Activated CD8-positive, alpha-beta memory T cell treated with anti-CD3 and anti-CD28 coated beads for 24 hours (primary cell): ENCODE measurements around the gene DOCK4.

Source experiments
- DNase-seq: peaks from one replicate; pipeline ENCODE4 v3.0.0-alpha.2; 2020

The DOCK4 gene

DNA sequence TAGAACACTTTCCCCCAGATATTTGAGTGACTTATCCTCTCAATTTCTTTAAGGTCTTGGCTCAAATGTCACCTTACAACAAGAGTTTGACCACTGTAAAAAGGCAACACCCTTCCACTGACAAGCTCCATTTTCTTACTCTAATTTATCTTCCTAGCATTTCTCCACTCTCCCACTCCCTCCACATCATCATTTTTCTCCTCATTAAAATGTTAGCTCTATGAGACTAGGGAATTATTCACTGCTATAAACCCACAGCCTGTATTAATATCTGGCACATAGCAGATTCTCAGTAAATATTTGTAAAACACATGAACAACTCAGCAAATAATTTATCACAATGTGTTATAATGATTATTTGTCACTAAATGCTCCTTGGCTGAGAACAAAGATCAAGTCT, 161.0 kb downstream of the DOCK4 start:
- no peak for DNase-seq

DNA sequence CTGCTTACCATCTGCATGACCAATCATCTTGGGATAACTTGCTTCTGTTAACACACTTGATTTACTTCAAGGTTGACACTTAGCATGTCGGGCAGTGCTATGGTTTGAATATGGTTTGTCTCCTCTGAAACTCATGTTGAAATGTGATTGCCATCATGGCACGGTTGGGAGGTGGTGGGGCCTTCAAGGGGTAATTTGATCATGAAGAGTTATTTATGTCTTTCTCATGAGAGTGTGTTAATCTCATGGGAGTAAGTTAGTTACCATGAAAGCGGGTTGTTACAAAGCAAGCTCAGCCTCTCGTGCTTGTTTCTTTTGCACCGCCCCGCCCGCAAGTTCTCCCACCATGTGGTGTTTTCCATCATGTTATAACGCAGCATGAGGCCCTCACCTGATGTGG, 163.6 kb downstream of the DOCK4 start:
- DNase-seq, result no peak

DNA sequence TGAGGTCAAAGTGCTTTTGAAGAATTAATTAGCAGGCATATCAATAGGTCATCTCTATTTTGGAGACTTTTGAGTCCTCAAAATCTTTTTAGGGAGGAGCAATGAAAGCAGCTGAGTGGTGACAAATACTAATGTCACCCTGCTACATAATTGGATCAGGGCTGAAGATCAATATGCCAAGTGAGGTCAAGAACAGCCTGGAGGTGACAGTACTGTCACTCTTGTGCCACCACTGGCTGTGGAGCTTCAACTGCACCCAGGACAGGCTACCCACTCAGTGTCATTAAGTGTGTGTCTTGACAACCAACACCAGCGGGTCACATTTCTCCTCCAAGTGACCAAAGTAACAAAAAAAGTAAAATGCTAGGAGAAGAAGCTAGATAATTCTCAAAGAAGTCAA, 167.8 kb downstream of the DOCK4 start:
- DNase-seq, result no peak

DNA sequence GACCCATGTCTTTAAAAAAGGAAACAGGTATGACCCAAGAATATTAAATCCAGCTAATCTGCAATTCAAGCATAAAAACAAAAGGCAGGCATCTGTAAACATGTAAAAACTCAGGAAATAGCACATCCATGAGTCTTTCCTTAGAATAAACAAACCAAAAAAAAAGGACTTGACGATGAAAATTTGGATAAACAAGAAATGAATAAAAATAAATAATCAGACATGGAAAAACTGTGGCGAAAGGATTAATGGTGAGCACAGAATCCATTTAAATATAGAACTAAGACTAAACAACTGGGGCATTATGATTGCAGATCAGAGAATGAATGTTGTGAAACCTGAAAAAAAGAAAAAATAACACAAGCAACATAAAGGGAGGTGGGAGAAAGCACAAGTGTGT, 170.1 kb downstream of the DOCK4 start:
- no peak for DNase-seq

DNA sequence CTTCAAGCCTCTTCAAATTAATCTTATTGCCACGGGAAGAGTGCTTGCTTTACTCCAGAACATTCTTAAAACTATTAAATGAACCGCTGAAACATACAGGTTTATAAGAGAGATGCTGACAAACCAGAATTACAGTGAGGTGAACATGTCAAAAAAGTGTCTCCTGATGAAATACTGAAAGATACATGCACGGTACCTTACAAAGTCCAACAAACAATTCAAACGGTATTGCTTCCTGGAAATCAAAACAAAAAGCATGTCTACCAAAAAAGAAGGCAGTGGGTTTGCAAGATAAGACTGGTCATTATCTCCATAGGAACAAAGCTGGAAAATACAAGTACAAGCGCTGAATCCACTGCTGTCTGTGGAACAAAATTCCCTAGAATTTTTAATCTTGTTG, 174.5 kb downstream of the DOCK4 start:
- no peak for DNase-seq

DNA sequence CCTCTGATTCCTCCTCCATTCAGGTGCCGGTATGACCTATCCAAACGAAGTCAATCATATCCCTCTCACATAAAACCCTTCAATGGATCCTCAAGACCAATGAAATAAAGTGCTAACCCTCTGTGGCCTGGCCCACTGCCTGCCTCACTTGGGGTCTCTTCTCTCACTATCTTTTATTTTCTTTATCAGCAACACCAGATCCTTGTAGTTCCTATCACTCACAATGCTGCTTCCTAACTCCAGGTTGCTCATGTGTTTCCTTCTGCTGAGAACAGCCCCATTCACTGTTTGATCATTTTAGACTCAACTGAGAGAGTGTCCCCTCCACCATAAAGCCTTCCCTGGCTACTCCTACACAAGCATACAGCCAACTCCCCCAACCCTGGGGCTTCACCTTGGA, 180.6 kb downstream of the DOCK4 start:
- DNase-seq, result no peak

DNA sequence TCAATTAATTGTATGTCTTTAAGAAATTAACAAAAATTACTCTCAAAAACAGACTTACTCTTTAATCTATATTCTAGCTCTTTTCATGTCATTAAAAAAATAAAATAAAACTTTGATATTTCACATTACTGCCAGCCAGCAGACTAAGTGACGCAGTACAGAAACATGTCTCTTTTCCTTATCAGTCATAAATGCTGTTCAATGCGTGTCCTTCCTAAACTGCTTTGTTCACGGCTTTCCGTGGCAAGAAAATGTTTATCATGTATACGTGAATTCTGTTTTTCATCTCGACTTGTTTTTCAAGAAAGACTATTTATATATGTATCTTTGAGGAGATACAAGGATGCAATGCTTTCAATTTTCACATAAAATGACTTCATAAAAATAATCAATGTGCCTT, 182.4 kb downstream of the DOCK4 start:
- DNase-seq, result no peak

DNA sequence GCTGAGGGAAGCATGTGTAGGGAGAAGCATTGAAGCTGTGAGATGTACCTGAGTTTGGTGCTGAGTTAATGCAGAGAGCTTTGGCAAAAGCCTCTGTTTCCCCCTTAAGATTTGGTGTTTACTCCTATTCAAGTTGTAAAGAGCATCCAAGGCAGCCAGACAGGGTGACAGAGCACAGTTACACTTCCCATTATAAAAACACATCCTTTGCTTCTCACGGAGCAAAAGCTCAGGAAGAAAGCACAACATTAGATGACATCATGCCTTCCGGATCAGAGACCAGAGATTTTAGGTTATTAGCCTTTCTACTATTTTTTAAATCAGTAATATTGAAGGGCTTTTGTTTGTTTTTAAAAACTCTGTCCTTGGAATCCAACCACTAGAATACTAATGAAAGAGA, 182.9 kb downstream of the DOCK4 start:
- DNase-seq, result no peak

DNA sequence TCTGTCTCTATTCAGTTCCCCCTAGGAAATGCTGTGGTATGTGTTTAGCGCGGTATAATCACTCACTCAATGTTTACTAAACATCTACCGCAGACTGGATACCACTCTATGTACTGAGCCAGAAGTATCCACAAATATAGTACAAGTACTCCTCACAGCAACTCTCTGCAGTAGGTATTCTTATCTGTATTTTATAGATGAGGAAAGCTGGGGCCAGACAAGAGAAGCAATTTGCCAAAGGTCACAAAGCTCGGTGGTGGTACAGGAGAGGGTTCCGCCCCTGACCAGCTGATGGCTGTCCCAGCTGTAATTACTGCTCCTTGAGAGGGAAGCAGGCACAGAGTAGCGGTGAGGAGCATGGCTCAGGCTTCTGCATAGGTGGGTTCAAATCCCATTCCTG, 184.1 kb downstream of the DOCK4 start:
- no peak for DNase-seq

DNA sequence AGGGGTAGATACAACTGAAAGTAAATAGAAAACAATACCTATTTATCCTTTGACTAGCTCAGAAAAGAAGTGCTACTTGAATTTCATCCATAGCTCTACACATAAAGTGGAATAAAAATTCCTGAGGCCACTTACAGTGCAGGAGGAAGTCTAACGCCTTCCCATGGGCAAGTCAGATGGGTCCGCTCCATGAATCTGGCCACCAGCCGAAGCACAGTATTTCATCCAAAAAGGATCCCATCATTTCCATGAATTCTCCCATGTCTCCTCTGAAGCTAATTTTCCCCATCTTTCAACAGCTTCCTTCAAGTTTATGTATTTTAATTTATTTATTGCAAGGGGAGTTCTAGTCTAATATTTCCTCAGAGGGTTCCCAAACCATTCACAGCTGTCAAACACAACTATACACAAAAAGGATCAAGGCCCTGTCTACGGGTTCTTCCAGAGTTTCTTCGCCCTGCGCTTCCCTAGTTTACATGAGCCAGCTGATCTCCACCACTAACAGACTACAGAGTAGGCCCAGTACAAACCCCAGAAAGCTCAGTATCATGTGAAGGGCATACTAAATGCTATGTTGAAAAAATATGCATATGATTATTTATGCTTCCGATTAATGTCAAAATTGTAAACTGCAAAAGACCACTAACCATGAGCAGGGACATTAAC, 184.7 kb downstream of the DOCK4 start:
- DNase-seq, result no peak

DNA sequence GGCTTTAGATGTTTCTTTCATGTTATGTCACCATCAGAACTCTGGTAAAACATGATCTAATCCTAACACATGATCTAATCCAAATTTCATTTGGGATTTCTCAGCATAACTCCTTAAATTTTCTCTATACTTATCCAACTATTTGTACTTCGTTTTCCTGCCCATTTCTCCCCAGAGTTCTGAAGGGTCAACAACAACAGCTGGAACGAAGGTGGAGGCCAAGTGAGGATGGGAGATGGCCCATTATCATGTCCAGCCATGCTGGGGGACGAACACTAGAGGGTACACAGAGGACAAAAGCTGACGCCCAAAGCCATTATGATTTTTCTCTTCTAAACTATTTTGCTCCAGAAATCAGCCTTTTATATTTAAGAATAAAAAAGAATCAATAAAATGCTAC, 185.4 kb downstream of the DOCK4 start:
- DNase-seq, result no peak

DNA sequence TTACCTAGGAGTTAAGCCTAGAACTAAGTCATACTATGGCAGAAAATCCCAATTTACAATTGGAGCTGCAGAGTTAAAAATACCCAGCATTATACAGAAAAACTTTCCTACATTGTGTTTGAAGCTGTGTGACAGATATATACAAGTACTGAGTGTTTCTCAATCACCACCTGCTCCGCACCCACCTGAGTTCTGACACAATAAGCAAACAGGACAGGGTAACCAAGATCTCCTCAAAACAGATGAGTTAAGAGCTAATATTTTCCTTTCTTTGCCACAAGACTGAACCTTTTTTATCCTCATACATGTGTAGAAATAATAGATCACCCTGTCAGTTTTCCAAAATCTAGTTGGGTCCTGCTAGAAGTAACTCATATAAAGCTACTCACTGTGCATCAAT, 186.3 kb downstream of the DOCK4 start:
- DNase-seq, result no peak

DNA sequence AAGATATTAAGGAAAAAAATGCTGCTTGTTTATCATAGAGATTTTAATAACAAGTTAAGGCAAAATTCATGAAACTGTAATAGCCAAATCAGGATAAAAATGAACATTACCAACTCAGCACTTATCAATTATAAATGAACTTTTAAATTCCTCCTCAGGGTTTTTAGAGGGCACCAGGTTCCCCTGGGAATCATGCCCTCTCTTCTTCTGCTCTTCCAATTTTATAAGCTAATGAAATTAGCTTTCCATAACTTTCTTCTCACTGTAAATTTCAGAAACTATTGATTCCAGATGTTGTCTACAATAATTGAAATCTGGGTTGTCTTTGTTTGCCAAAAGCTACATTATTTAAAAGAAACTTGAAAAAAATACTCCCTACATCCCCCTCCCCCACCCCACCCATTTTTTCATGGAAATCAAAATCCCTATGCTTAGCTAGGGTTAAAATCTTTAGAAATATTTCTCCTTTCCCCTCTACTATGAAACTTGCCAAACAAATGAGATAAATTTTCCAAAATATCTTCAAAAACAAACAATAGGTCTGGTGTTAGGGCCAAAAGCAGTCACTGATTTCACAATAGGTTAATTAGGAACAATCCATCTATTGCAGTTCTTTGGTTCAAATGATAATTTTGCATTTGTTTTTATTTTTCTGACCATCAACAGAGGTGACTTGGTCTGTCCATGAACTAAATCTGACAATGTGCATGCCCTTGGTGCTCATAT, 187.7 kb downstream of the DOCK4 start:
- DNase-seq, result no peak

DNA sequence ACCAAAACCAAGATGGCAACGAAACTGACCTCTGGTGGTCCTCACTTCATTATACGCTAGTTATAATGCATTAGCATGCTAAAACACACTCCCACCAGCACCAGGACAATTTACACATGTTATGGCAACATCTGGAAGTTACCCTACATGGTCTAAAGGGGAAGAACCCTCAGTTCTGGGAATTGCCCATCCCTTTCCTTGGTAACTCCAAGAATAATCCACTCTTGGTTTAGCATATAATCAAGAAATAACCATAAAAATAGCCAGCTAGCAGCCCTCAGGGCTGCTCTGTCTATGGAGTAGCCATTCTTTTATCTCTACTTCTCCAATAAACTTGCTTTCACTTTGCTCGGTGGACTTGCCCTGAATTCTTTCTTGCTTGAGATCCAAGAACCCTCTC, 191.1 kb downstream of the DOCK4 start:
- DNase-seq, result no peak

DNA sequence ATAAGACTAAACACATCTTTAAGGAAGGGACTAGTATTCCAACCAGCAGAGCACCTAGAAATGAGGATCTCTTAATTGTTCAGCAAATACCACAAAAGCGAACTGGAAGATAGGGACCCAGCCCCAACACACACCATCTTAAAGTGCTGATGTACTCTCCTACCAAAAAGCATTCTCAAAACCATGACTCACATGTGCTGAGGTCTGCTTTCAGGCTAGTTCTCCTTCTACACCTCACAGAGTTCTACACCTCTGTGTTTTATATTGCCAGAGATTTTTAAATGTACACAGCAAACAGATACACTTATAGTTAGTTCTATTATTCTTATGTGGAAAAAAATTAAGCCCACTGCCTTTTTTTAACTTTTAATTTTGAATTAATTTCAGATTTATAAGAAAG, 191.9 kb downstream of the DOCK4 start:
- no peak for DNase-seq

DNA sequence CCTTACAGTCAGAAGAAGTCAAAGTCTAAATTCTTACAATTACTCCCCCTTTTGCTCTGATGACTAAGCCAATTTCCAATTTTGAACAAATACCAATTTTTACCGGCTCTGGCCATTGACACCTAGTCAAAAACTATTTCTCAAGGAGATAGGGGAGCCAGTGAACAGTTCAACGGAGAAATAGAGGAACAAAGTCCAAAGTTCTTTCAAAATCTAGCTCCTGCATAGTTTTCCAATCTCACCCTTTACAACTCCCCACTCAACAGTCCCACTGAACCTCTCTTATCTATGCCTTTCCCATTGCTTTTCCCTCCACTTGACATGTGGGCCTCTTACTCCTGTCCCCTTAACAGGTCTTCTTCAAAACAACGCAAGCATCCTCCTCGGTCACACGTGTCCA, 192.9 kb downstream of the DOCK4 start:
- no peak for DNase-seq

DNA sequence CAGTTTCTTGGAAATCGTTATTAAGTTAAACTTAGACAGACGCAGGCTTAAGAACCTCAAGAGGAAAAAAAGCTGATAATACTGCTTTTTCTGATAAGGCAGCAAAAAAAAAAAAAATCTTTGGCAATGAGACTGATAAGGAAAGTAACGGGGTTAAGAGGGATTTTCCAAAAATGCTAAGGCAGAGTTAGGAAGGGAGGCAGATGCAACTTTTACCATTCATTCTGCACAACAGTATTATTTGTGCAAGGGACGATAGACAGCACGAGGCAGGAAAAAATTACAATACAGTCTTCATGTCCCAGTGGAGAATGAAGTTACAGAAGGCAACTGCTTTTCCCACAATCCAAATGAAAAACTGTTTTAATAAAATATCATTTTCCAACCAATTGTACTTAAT, 194.0 kb downstream of the DOCK4 start:
- no peak for DNase-seq

DNA sequence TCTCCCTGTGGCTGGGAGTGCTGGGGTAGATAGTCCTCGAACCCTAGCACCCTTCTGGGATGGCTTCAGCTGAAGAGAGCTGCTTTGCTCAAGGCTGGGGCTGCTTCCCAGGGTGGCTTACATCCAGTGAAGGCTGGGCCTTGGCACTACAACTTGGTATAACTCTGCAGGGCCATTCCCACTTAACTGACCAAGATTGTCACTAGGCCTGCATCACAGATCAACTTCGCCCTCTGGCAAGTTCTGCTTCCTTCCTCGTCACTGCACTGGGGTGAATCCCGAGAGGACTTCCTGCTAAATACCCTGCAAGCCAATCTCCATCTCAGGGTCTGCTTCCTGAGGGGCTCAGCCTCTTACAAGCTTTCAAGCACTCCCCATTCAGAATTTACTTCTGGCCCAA, 195.2 kb downstream of the DOCK4 start:
- no peak for DNase-seq

DNA sequence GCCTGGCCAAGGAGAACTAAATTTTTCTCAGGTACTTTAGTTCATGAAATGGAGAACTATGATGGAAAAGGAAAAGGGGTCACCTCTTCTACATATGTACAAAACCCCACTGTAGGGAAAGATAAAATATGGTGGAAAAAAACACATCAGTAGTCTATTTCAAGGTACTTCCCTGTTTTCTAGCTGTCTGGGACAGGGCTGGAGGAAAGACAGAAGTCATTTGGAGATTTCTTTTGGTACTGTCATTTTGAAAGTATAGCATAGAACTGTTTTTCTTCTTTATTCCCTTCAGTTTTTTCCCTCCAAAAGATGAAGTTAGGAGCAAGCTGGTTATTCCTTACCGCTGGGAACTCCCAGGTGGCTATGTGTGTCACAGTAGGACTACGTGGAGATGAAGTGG, 196.1 kb downstream of the DOCK4 start:
- DNase-seq, result no peak

DNA sequence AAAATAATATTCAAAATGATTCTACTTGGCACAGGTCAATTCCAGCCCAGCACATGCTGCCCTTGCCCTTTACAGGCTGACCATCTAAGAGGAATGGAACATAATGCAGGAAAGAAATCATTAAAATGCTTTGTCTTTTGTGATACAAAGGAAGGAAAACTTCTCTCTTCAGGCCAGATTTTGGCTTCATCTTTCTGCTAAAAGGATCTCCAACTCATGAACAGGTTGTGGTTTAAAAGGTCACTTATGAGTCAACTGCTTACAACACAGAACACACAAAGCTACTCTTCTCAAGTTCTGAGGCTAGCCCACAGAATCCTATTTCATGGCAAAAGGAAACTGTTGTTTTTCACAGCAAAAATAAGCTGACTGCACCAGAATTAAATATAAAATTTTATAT, 197.1 kb downstream of the DOCK4 start:
- no peak for DNase-seq

DNA sequence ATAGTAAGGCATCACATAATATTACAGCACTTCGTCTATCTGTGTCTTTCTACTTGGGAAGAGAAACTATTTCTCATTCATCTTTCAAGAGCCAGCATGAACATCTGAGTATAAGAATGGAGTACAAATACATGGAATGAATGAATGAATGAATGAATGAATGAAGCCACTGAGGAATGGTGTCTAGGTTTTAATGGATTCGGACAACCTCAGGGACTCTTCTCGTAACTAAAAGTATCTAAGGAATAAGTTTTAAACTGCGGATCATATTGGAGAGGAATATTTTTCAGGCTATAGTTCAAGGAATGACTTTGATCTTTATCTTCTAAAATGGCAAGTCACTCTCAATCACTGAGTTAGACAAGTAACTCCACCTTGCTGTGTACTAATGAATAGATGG, 199.0 kb downstream of the DOCK4 start:
- DNase-seq, result no peak

DNA sequence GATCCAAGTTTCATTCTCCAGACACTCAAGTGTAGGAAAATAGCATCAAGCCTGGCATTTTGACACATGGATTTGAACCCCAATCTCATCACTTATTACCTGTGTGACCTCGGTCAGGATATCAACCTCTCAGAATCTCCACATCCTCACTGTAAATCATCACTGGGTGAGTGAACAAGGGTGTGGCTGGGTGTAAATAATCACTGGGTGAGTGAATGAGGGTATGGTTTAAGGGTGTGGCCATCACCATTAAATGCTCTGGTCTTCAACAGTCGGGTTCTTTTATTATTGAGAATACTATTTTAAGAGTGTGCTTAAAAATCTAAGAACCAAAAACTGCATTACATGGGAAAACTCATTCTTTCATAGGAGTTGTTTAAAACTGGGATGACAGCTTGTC, 200.1 kb downstream of the DOCK4 start:
- no peak for DNase-seq

DNA sequence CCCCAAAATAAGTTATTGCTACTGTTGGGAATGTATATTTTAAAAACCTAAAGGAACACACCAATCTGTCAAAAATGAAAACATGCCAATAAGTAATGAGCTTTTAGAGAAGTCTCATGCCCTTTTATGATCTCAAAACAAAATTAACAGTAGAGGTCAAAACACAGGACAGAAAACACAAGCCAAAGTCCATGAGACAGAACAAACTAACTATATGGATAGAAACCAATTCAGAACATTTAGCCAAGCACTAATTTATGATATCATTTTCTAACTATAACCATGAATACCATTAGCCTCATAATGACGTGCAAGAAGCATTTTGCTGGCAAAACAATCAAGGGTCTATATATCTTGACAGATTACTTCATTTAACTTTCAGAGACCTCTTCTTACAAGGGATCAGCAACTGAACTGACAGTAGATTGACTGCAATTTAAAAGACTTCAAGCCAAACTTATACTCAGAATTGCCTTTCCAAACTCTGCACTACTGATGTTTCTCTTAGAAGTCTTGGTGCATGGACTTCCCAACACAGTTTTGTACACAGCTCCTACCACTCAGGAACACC, 200.9 kb downstream of the DOCK4 start:
- no peak for DNase-seq

DNA sequence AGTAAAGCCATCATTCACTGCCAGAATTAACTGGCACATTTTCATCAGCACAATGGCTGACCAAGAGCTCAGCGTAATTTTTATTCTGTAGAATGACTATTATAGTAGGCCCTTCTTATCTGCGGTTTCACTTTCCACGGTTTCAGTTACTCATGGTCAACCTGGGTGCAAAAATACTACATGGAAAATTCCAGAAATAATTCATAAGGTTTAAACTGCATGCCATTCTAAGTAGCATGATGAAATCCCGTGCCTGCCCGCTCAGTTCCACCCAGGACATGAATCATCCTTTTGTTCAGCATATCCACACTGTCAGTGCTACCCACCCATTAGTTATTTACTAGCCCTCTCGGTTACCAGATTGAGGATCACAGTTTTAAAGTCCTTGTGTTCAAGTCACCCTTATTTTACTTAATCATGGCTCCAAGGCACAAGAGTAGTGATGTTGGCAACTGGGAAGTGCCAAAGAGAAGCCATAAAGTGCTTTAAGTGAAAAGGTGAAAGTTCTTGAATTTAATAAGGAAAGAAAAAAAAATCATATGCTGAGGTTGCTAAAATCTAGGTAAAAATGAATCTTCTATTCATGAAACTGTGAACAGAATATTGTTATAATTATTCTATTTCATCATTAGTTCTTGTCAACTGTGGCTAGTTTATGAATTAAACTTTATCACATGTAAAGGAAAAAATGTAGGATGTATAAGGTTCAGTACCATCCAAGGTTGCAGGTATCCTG, 204.9 kb downstream of the DOCK4 start:
- DNase-seq, result no peak
